Suppressor macrophage treated with lipopolysaccharide for 4 hours (primary cell): ENCODE data around the gene QRICH2.
A peak's percentile ranks its signal among the peaks of the same experiment; 100 is the strongest.
"Not testable (repeated sequence)": the region's sequence is repeated elsewhere in the genome, so short reads cannot be mapped to it uniquely, and the experiment has no call there.

Source experiments
- DNase-seq: peaks from one replicate; pipeline ENCODE4 v3.0.0-alpha.2; 2020

QRICH2 gene

DNA sequence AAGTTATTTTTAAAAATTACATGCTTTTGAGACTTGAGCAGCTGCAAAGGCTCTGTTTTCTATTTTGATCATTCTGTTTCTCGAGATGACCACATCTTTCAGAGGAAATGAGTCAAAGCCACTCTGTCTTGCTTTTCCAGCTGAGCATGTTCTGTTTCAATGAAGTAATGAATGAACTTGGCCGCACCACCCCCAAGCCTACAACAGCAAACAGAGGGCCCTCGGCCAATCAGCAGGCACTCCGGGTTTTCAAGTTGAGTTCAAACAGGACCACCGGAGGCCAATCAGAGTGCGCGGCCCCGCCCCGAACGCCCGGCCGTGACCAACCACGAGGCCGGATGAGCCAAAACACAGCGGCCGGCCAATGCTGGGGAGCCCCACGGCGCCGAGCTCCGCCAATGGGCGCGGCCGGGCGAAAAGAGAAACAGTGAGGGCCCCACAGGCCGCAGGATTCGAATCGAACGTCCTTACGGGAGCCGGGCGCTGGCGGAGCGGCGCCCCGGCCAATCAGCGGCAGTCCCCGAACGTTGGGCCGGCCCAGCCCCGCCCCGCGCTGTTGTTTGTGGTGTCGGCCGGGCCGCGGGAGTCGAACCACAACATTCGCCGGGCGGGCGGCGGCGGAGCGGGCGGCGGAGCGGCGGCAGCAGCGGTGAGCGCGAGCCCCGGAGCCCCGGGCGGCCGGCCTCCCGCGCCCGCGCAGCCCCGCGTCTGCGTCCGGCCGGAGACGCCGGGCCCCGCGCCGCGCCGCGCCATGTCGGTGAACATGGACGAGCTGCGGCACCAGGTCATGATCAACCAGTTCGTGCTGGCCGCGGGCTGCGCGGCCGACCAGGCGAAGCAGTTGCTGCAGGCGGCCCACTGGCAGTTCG lies 43.1 kb downstream of the QRICH2 start, which contains the start of gene UBALD2:
Gene UBALD2 (plus strand): TSS at position 594 of the 869 bp plus-strand sequence. CDS start 158 bp downstream, at position 752.
- DNase-seq, result peak; percentile 100

DNA sequence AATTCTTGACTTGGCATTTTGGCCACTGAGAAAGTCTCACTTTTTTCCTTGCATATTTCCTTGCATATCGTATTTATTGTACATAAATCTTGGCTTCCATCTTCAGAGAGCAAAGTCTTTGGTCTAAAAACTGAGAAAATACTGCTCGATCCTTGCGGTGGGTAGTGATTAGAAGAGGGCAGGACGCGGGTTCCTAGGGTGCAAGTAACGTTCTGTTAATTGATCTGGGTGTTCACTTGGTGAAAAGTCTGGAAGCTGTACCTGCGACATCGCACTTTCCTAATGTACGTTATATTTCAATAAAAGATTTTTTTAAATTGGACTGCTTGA lies 43.7 kb downstream of the QRICH2 start:
- no peak for DNase-seq

DNA sequence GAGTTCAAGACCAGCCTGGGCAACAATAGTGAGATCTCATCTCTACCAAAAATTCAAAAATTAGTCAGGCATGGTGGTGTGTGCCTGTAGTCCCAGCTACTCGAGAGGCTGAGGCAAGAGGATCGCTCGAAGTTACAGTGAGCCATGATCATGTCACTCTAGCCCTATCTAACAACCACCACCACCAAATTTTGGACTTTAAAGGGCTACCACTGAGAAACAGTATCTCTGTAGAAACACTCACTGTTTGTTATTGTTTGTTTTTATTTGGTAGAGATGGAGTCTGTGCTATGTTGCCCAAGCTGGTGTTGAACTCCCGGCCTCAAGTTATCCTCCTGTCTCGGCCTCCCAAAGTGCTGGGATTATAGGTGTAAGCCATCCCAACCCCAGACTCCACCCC lies 44.2 kb downstream of the QRICH2 start:
- DNase-seq, result no peak

DNA sequence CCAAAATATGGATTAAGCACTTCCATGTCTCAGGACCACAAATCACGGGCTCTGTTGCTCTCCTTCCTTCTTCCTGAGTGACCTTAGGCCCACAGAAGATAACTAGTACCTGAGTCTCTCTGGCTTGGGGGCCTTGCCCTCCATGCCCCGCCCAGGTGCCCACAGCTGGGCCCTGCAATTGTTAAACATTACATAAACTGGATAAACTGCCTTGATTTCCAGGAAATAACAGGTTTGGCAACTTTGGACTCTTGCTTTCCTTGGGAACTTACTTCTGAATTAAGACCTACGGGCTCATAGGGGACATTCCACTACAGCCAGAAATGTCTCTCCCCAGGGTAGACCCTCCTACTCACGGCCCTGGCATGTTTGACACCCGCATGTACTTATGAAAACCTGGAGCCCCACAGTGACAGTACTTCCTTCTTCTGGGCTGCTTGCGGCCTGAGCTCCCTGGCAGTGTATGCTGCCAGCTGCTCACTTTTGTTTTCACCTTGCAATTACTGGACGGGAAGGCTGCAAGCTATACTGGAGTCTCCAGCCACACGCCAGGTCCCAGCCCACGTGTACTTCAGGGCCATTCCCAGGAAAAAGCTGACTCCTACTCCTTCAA lies 45.2 kb downstream of the QRICH2 start:
- peak; percentile 77 for DNase-seq

DNA sequence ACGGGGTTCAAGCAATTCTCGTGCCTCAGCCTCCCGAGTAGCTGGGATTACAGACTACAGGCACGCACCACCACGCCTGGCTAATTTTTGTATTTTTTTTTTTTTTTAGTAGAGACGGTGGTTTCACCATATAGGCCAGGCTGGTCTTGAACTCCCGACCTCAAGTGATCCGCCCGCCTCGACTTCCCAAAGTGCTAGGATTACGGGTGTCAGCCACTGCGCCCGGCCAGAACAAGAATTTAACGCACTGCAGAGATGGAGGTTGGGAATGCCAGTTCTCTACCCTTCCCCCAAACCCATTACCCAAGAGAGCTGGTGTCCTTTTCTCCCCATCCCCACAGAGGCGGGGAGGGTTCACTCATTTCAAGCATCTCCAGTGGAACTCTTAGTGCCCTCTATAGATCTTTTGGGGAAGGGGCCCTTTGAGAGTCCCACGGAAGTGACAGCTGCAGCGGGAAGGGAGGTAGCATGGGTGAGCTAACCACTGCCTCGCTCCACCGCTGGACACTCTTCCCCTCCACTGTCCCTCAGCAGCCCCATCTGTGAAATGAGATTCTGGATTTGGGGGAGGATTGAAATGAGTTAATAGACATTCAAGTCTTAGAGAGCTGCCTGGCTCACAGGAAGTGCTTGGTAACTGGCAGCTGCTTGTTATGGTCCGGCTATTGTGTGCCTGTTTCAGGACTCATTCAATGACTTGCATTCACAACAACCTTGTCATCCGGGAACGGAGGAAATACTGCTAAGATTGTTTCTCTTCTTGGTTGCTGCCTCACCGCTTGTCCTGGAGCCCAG lies 46.5 kb downstream of the QRICH2 start:
- peak; percentile 23 for DNase-seq

DNA sequence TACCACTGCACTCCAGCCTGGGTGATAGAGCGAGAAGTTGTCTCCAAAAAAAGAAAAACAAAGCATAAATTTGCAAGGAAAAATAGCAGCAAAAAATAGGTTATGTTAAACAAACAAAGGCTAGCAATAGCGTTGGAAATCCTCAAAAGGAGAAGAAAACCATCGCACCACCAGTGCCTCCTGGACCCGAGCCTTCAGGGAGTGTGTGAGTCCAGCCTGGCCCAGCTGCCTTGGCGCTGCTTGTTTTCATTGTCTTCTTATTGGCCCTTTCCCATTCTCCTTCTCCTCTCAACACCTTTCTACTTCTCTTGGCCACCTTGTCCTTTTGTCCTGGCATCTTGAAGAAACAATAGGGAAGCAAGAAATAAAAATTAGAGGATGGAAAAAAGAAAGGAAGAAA lies 47.4 kb downstream of the QRICH2 start:
- no peak for DNase-seq

DNA sequence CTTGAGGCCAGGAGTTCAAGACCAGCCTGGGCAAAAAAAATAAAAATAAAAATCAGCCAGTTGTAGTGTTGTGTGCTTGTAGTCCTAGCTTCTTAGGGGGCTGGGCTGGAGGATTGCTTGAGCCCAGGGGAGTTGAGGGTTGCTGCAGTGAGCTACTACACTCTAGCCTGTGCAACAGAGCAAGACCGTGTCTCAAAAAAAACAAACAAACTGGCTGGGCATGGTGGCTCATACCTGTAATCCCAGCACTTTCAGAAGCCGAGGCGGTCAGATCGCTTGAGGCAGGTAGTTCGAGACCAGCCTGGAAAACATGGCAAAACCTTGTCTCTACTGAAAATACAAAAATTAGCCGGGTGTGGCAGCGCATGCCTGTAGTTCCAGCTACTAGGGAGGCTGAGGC lies 47.9 kb downstream of the QRICH2 start:
- no peak for DNase-seq

DNA sequence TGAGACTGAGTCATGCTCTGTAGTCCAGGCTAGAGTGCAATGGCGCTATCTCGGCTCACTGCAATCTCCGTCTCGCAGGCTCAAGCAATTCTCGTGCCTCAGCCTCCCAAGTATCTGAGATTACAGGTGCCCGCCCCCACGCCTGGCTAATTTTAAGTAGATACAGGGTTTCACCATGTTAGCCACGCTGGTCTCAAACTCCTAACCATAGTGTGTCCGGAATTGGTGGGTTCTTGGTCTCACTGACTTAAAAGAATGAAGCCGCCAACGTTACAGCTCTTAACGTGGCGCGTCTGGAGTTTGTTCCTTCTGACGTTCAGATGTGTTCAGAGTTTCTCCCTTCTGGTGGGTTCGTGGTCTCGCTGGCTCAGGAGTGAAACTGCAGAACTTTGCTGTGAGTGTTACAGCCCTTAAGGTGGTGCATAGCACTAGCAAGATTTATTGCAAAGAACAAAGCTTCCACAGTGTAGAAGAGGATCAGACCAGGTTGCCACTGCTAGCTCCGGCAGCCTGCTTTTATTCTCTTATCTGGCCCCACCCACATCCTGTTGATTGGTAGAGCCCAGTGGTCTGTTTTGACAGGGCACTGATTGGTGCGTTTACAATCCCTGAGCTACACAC lies 51.5 kb downstream of the QRICH2 start:
- not testable (repeated sequence) for DNase-seq

DNA sequence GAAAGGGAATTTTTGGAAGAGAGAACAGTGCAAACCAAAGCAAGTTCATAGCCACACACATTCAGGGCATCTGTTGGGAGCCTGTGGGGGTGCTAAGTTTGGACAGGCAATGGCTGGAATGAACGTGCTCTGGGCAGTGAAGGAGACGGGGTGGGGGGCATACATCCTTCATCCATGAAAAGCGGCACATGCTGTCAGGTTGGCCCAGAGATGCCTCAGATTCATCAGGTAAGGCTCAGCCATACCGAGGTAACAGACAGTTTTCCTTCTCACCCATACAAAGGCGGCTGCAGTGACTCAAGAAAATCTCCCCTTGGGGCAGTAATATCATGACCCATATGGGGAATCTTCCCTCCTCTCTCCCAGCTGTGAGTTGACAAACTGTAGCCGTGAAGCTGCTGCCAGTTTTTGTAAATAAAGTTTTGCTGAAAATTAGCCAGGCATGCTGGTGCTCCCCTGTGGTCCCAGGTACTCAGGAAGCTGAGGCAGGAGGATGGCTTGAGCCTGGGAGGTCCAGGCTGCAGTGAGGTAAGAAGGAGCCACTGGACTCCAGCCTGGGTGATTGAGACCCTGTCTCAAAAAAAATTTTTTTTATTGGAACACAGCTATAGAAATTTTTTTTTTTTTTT lies 52.2 kb downstream of the QRICH2 start:
- no peak for DNase-seq

DNA sequence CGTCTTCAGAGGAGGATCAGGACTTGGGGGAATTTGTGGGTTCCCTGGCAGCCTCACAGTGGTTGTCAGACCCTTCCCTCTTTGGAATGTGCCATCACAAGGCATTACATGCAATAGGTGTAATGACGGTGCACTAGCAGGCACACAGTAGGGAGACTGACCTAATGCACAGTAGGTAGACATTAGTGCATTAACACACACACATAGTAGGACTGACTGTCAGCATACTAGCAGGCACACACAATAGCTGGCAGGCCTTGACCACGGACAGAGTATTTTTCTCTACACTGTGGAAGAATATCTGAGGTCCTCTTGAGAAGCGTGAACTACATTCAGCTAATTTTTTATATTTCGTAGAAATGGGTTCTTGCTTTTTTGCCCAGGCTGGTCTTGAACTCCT lies 53.8 kb downstream of the QRICH2 start:
- DNase-seq, result no peak

DNA sequence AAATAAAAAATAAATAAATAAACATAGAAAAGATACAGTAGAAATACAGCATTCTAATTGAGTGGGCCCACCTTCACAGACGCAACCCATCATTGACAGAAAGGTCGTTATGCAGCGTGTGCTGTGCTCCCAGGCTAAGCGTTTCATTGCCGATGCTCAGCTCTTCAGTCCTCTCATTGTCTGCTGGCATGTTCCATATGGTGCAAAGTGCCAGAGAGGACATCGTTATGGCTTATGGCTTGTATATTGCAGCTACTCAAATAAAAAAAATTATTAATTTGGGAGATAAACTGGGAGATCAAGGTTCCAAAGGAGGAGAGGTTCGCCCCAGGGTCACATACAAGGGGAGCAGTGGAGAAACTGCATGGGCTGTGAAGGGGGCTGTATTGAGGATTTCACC lies 54.2 kb downstream of the QRICH2 start:
- DNase-seq, result no peak

DNA sequence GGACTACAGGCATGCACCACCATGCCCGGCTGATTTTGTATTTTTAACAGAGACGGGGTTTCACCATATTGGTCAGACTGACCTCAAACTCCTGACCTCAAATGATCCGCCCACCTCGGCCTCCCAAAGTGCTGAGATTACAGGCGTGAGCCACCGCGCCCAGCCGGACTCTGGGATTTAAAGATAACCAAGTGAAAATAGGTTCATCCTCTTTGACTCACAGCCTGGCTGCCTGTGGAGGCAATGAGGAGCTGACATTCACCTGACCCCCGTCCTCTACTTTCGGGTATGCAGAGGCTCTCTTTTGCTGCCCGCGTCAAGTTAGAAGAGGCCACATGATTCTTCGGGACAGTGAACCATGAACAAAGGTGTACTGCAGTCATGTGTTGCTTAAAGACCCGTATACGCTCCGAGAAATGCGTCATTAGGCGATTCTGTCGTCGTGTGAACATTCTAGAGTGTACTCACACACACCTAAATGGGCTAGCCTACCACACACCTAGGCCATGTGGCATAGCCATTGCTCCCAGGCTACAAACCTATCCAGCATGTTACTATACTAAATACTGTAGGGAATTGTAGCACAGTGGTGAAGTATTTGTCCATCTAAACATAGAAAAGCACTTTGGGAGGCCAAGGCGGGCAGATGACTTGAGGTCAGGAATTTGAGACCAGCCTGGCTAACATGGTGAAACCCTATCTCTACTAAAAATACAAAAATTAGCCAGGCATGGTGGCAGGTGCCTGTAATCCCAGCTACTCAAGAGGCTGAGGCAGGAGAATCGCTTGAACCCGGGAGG lies 54.9 kb downstream of the QRICH2 start:
- DNase-seq, result not testable (repeated sequence)

DNA sequence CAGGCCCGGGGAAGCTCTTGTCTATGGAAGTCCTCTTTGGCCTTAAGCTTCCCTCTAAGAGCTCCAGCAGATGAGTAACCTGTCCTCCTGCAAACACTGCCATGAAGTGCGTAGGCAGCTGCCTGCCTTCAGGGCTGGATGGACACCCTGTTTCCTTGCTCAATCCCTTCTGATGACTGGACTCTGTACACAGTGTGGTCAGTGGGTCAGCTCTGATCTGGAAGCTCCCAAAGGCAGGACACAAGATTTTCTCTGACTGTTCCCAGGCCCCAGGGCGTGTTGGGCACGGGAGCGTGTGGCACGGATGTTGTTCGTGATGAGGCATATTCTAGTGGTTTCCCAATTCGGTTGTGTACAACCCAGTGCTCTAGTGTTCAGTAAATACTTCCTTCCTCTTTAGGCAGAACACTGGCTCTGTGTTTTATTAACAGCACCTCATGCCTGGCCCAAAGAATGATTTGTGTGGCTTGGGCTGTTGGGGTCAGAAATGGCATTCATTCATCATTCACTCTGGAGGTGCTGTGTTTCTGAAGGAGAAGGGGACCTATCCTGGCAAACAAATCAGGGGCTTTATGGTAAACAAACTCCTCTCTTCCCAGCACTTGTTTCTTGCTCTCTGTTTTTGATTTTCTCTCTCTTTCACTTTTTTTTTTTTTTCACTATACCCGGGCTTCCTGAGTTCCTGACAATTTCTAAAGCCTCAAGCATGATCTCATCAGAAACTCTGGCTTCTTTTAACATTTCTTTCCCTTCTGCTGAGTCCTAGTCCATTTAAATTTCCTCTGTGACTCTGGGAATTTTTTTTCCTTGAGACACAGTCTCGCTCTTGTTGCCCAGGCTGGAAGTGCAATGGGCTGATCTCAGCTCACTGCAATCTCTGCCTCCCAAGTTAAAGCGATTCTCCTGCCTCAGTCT lies 55.8 kb downstream of the QRICH2 start:
- peak; percentile 97 for DNase-seq

DNA sequence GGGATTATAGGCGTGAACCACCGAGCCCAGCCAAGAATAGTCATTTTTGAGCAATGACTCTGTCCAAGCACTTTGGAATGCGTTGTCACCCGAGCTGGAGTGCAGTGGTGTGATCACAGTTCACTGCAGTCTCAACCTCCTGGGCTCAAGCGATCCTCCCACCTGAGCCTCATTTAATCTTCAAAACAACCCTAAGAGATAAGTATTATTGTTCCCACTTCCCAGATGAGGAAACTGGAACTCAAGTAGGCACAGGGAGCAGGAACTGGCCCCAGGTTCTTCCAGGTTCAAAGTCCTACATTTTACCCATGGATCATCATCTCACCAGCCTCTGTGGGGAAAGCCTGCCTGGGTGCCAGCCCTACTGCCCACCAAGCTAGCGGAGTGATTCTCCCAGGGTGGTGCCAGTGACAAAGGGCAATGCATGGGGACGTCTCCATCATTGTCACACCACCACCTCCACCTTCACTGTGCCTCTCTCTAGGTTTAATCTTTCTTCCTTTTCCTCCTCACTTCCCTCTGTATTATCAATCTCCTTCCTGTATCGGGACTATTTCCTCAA lies 56.5 kb downstream of the QRICH2 start:
- DNase-seq, result no peak

DNA sequence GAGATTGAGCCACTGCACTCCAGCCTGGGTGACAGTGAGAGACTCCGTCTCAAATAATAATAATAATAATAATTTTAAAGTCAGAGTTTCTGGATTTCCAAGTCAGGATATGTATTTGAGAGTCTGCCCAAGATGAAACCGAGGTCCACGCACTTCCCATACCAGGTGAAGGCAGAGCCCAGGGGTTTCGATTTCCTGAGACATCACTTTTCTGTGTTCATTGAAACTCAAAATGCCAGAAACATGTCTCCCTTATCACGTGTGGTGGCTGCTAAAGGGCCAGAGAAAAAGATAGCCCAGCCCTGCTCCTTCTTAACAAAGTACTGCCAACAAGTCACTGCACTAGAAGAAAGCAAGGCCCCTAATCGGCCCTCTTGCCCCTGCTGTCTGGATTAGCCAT lies 57.9 kb downstream of the QRICH2 start:
- DNase-seq, result no peak

DNA sequence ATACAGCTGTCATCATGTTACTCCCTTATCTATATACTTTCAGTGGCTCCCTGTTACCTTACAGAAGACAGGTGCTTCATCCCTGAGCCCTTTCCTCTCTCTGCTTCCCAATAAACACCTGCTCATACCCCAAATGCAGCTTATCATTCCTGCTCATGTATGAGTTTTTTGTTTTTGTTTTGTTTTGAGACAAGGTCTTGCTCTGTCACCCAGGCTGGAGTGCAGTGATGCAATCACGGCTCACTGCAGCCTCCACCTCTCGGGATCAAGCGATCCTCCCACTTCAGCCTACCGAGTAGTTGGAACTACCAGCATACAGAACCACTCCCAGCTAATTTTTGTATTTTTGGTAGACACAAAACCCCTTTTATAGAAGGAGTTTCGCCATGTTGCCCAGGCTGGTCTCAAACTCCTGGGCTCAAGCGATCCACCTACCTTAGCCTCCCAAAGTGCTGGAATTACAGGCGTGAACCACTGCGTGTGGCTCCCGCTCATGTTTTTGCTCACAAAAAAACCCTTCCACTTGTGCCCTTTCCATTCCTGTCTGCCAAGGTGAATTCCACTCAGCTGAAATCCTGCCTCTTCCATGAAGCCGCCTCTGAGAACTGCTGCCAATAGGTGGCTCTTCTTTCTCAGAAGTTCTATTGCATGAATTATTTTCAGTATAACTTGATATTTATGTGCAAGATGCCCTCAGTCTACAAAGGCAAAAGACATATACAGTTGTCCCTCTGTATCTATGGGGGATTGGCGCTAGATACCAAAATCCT lies 59.9 kb downstream of the QRICH2 start:
- no peak for DNase-seq

DNA sequence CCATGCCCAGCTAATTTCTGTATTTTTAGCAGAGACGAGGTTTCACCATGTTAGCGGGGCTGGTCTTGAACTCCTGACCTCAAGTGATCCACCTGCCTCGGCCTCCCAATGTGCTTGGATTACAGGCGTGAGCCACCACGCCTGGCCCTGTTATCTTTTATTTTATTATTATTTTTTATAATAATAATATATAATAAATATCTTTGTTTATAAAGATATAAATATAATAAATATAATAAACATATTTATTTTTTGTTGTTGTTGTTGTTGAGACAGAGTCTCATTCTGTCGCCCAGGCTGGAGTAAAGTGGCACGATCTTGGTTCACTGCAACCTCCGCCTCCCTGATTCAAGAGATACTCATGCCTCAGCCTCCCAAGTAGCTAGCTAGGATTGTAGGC lies 60.8 kb downstream of the QRICH2 start:
- DNase-seq, result no peak

DNA sequence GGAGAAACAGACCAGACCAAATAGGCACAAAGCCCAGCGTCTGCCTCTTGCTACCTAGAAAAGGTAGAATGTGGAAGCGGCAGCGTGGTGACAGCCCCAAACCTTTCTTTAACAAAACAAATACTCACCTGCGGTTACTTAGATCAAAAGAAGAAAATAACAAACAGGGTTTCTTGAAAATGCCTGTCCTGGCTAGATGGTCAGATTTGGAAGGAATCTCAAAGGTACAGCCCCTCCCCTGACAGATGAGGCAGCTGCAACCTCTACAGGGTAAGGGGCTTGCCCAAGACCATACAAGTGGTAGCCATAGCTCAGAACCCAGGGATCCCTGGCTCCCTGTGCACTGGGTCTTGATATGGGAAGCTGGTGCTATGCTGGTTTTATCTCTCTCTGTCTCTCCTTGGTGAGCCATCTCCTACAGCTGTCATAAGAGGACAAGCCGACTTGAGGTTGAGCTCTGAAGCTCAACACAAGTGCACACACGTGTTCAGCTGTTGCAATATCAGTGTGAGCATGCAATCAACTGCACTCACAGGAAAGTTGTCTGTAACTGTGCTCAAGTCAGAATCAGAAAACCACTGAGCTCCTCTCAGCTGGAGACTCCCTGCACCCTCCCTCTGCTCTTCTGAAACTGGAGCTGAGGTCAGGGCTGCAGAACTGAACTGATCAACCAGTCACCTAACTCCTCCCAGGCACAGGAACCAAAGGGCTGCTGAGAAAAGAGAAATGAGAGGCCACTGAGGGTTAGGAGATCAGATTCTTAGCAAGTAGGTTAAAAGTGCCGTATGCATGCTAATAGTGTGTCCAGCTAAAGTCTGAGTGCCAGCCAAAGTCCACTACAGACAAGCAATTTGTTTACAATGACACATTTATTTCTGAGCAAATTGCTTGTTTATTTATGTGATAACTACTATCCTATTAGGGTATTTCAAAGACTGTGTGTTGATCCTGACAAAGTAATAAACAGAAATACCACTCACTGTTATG lies 61.7 kb downstream of the QRICH2 start:
- DNase-seq, result peak; percentile 76
